SU-DHL-6 (cell line): ENCODE data around the gene BCKDHB.

Experiments used
- EZH2phosphoT487 ChIP-seq: fragments of 200-600 bp; sonication (generic), shearing (Covaris generic); conservative IDR thresholded peaks from 2 replicates; pipeline ENCODE4 v1.6.1; 2018; ENCODE audit warnings: mild to moderate bottlenecking, antibody characterized with exemption, low read length, moderate library complexity, mixed read lengths
- TF ChIP-seq, protein P1 (sequence below): fragments of 200-600 bp; sonication (generic); IDR thresholded peaks from one replicate; pipeline ENCODE4 v1.5.1; 2017; ENCODE audit warnings: antibody characterized with exemption, mild to moderate bottlenecking, low read length, moderate library complexity; ENCODE audit not compliant: insufficient read depth, poor library complexity, severe bottlenecking

GRCh38 chr6:80331974-80332373 is 225.5 kb downstream of the BCKDHB start:
- TF ChIP-seq, protein P1, sequence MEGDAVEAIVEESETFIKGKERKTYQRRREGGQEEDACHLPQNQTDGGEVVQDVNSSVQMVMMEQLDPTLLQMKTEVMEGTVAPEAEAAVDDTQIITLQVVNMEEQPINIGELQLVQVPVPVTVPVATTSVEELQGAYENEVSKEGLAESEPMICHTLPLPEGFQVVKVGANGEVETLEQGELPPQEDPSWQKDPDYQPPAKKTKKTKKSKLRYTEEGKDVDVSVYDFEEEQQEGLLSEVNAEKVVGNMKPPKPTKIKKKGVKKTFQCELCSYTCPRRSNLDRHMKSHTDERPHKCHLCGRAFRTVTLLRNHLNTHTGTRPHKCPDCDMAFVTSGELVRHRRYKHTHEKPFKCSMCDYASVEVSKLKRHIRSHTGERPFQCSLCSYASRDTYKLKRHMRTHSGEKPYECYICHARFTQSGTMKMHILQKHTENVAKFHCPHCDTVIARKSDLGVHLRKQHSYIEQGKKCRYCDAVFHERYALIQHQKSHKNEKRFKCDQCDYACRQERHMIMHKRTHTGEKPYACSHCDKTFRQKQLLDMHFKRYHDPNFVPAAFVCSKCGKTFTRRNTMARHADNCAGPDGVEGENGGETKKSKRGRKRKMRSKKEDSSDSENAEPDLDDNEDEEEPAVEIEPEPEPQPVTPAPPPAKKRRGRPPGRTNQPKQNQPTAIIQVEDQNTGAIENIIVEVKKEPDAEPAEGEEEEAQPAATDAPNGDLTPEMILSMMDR: no peak
- no peak for TF ChIP-seq EZH2phosphoT487
